MCF 10A (cell line): ENCODE measurements around the gene RNASE7. TPM values are rescaled to one million over a fixed set of nuclear protein-coding genes. Genes with fewer than 3 reads are reported as not detected.

Source experiments
- BruUV-seq: library from RNA; stranded (reverse); fragments of 400-500 nt; replicated peaks from 2 replicates; lab custom pipeline; 2021; lab: Mats Ljungman, UMichigan
- CTCF ChIA-PET: fragments of 300-600 bp; sonication (Branson Sonifier 250); formaldehyde crosslinking; extraction: SDS; loops from one replicate; lab custom pipeline; 2021; ENCODE audit warnings: antibody characterized with exemption, inconsistent platforms; lab: Yijun Ruan, JAX
- POLR2A ChIA-PET: fragments of 300-600, 350-650 bp; sonication (Branson Sonifier 250); formaldehyde crosslinking; extraction: SDS; loops from one replicate; lab custom pipeline; 2020; ENCODE audit warnings: antibody characterized with exemption, inconsistent platforms; lab: Yijun Ruan, JAX
- DNase-seq: peaks from one replicate; pipeline ENCODE4 v3.0.0-alpha.2; 2018; ENCODE audit not compliant: unreplicated experiment
- H3K27ac Mint-ChIP-seq: one replicate; pipeline ENCODE4 v1.8.0; 2022; ENCODE audit warnings: mild to moderate bottlenecking, low read depth, mixed read lengths; ENCODE audit not compliant: unreplicated experiment
- H3K27me3 Mint-ChIP-seq: one replicate; pipeline ENCODE4 v1.8.0; 2022; ENCODE audit warnings: mixed read lengths; ENCODE audit not compliant: insufficient read depth, unreplicated experiment
- H3K36me3 Mint-ChIP-seq: one replicate; pipeline ENCODE4 v1.8.0; 2022; ENCODE audit warnings: mild to moderate bottlenecking, moderate library complexity, mixed read lengths; ENCODE audit not compliant: insufficient read depth, unreplicated experiment
- H3K4me1 Mint-ChIP-seq: one replicate; pipeline ENCODE4 v1.8.0; 2022; ENCODE audit warnings: mixed read lengths; ENCODE audit not compliant: insufficient read depth, unreplicated experiment
- H3K4me3 Mint-ChIP-seq: one replicate; pipeline ENCODE4 v1.8.0; 2022; ENCODE audit warnings: mild to moderate bottlenecking, moderate library complexity, mixed read lengths; ENCODE audit not compliant: unreplicated experiment
- H3K9me3 Mint-ChIP-seq: one replicate; pipeline ENCODE4 v1.8.0; 2022; ENCODE audit warnings: mixed read lengths; ENCODE audit not compliant: unreplicated experiment
- CTCF ChIP-seq: fragments of 200-600 bp; IDR thresholded peaks from one replicate; pipeline ENCODE4 v1.8.0; 2022; ENCODE audit warnings: antibody characterized with exemption, mild to moderate bottlenecking; ENCODE audit not compliant: unreplicated experiment
- intact Hi-C: fragments of 100-400 bp; cut with micrococcal nuclease; formaldehyde crosslinking; loops from 2 replicates; pipeline ENCODE4 v1.14.1; 2022
- total RNA-seq: library from RNA; stranded (reverse); gene quantifications from 2 replicates; pipeline ENCODE4 v1.2.3, GENCODE V29; 2022

RNASE7 gene
- total RNA-seq, 1 experiment from 2014 or later: 10.9 TPM

- H3K4me3 Mint-ChIP-seq: no peak overlapping the region
- CTCF ChIA-PET: interaction anchor here (6.3 kb wide), 1 partner anchor 18 kb away, joined by 77 read pairs; no protein-coding TSS in a partner anchor
- peaks cover 9% of the 10 kb centered on the region for H3K36me3 Mint-ChIP-seq
- DNase-seq: no peak
- POLR2A ChIA-PET: no interaction called here
- no peak overlapping the region for H3K27ac Mint-ChIP-seq
- intact Hi-C loops: no loop called here
- peaks cover 20% of the 10 kb centered on the region for H3K4me1 Mint-ChIP-seq
- H3K9me3 Mint-ChIP-seq: no peaks in the 10 kb centered on the region
- no peak for TF ChIP-seq CTCF
- H3K27me3 Mint-ChIP-seq: no peaks in the 10 kb centered on the region
- BruUV-seq: no TSS peak
These were observed 33.7 kb downstream of the RNASE7 start for GRCh38 chr14:21075719-21076437.

GRCh38 chr14:21077672-21078071 lies 35.5 kb downstream of the RNASE7 start:
- no peak overlapping the region for H3K27ac Mint-ChIP-seq
- intact Hi-C loops: no loop called here
- no peak for TF ChIP-seq CTCF
- BruUV-seq: no TSS peak
- H3K27me3 Mint-ChIP-seq: no peaks in the 10 kb centered on the region
- no peak for DNase-seq
- H3K4me1 Mint-ChIP-seq: peaks cover 6% of the 10 kb centered on the region
- no peaks in the 10 kb centered on the region for H3K9me3 Mint-ChIP-seq
- no peak overlapping the region for H3K4me3 Mint-ChIP-seq
- ChIA-PET POLR2A (interaction anchor here (1.1 kb wide), 1 partner anchor 24 kb away, joined by 3 read pairs; no protein-coding TSS in a partner anchor), CTCF (interaction anchor here (8.4 kb wide), 1 partner anchor 15 kb away, joined by 60 read pairs; no protein-coding TSS in a partner anchor)
- peaks cover 7% of the 10 kb centered on the region for H3K36me3 Mint-ChIP-seq

GRCh38 chr14:21078287-21078686 lies 36.1 kb downstream of the RNASE7 start:
- BruUV-seq: no TSS peak
- H3K27ac Mint-ChIP-seq: no peak overlapping the region
- POLR2A ChIA-PET: no interaction called here
- DNase-seq: no peak
- H3K27me3 Mint-ChIP-seq: no peaks in the 10 kb centered on the region
- H3K36me3 Mint-ChIP-seq: peaks cover 8% of the 10 kb centered on the region
- peaks cover 4% of the 10 kb centered on the region for H3K4me1 Mint-ChIP-seq
- TF ChIP-seq CTCF: no peak
- intact Hi-C loops: no loop called here
- H3K9me3 Mint-ChIP-seq: no peaks in the 10 kb centered on the region
- no peak overlapping the region for H3K4me3 Mint-ChIP-seq
- CTCF ChIA-PET: interaction anchor here (1.1 to 8.4 kb wide), 3 partner anchors 11 to 64 kb away, joined by 4 to 60 read pairs (median 7); no protein-coding TSS in a partner anchor

GRCh38 chr14:21078726-21079125 lies 36.6 kb downstream of the RNASE7 start:
- Mint-ChIP-seq H3K36me3 (peaks cover 5% of the 10 kb centered on the region), H3K9me3 (no peaks in the 10 kb centered on the region), H3K4me3 (no peak overlapping the region), H3K27ac (no peak overlapping the region), H3K27me3 (no peaks in the 10 kb centered on the region), H3K4me1 (no peaks in the 10 kb centered on the region)
- POLR2A ChIA-PET: no interaction called here
- intact Hi-C loops: no loop called here
- BruUV-seq: no TSS peak
- DNase-seq: no peak
- CTCF ChIA-PET: interaction anchor here (0.6 to 8.4 kb wide), 5 partner anchors 11 to 255 kb away, joined by 3 to 60 read pairs (median 4); no protein-coding TSS in a partner anchor
- no peak for TF ChIP-seq CTCF
